Measurements from ENCODE around the gene MAVS.

The MAVS gene

GRCh38 chr20:3922223-3922982 lies 75.8 kb downstream of the MAVS start:
- Histone ChIP-seq H3K36me3 (ENCODE audit: control insufficient read depth in 1 of 2, insufficient read depth in 2 of 2, low read length in 2 of 2) (peaks cover 31 to 34% of the 10 kb centered on the region in 2 donors), H3K27me3 (ENCODE audit: low read depth, low read length) (no peaks in the 10 kb centered on the region), H3K4me3 (ENCODE audit: low read depth in 1 of 2, low read length in 2 of 2) (no peak overlapping the region)

GRCh38 chr20:3922983-3923339 lies 76.3 kb downstream of the MAVS start:
- Histone ChIP-seq H3K4me1 (ENCODE audit: control insufficient read depth in 1 of 2, insufficient read depth in 2 of 2, low read length in 2 of 2) (peaks cover 4 to 7% of the 10 kb centered on the region in 2 donors), H3K27ac (ENCODE audit: low read length) (no peak overlapping the region)

More at GRCh38 chr20:3922223-3922982, 75.8 kb downstream of the MAVS start:
- Histone ChIP-seq H3K9me3 (ENCODE audit: control insufficient read depth in 1 of 2, low read length in 2 of 2) (no peaks in the 10 kb centered on the region), H3K4me1 (ENCODE audit: control insufficient read depth in 1 of 2, insufficient read depth in 2 of 2, low read length in 2 of 2) (peaks cover 4 to 7% of the 10 kb centered on the region in 2 donors), H3K27ac (ENCODE audit: low read length) (no peak overlapping the region)

GRCh38 chr20:3923818-3924217 lies 77.2 kb downstream of the MAVS start:
- H3K27me3 ChIP-seq (ENCODE audit: low read depth, low read length) = no peaks in the 10 kb centered on the region
- peaks cover 22 to 34% of the 10 kb centered on the region in 2 donors for H3K36me3 ChIP-seq (ENCODE audit: control insufficient read depth in 1 of 2, insufficient read depth in 2 of 2, low read length in 2 of 2)
- no peak overlapping the region for H3K4me3 ChIP-seq (ENCODE audit: low read depth in 1 of 2, low read length in 2 of 2)
- H3K9me3 ChIP-seq (ENCODE audit: control insufficient read depth in 1 of 2, low read length in 2 of 2) = no peaks in the 10 kb centered on the region
- H3K27ac ChIP-seq (ENCODE audit: low read length) = no peak overlapping the region
- H3K4me1 ChIP-seq (ENCODE audit: control insufficient read depth in 1 of 2, insufficient read depth in 2 of 2, low read length in 2 of 2) = peaks cover 4 to 7% of the 10 kb centered on the region in 2 donors

More at GRCh38 chr20:3922983-3923339, 76.3 kb downstream of the MAVS start:
- Histone ChIP-seq H3K9me3 (ENCODE audit: control insufficient read depth in 1 of 2, low read length in 2 of 2) (no peaks in the 10 kb centered on the region), H3K4me3 (ENCODE audit: low read depth in 1 of 2, low read length in 2 of 2) (no peak overlapping the region), H3K27me3 (ENCODE audit: low read depth, low read length) (no peaks in the 10 kb centered on the region), H3K36me3 (ENCODE audit: control insufficient read depth in 1 of 2, insufficient read depth in 2 of 2, low read length in 2 of 2) (peaks cover 29 to 34% of the 10 kb centered on the region in 2 donors)

GRCh38 chr20:3924304-3925112 lies 77.9 kb downstream of the MAVS start:
- H3K36me3 ChIP-seq (ENCODE audit: control insufficient read depth in 1 of 2, insufficient read depth in 2 of 2, low read length in 2 of 2) = peaks cover 22 to 34% of the 10 kb centered on the region in 2 donors
- H3K4me3 ChIP-seq (ENCODE audit: low read depth in 1 of 2, low read length in 2 of 2) = no peak overlapping the region
- H3K27ac ChIP-seq (ENCODE audit: low read length) = no peak overlapping the region
- H3K9me3 ChIP-seq (ENCODE audit: control insufficient read depth in 1 of 2, low read length in 2 of 2) = no peaks in the 10 kb centered on the region
- H3K27me3 ChIP-seq (ENCODE audit: low read depth, low read length) = no peaks in the 10 kb centered on the region
- peaks cover 4 to 7% of the 10 kb centered on the region in 2 donors for H3K4me1 ChIP-seq (ENCODE audit: control insufficient read depth in 1 of 2, insufficient read depth in 2 of 2, low read length in 2 of 2)

- Histone ChIP-seq H3K4me1 (ENCODE audit: control insufficient read depth in 1 of 2, insufficient read depth in 2 of 2, low read length in 2 of 2) (peaks cover 4 to 7% of the 10 kb centered on the region in 2 donors), H3K4me3 (ENCODE audit: low read depth in 1 of 2, low read length in 2 of 2) (no peak overlapping the region), H3K36me3 (ENCODE audit: control insufficient read depth in 1 of 2, insufficient read depth in 2 of 2, low read length in 2 of 2) (peaks cover 22 to 29% of the 10 kb centered on the region in 2 donors), H3K9me3 (ENCODE audit: control insufficient read depth in 1 of 2, low read length in 2 of 2) (no peaks in the 10 kb centered on the region), H3K27ac (ENCODE audit: low read length) (no peak overlapping the region), H3K27me3 (ENCODE audit: low read depth, low read length) (no peaks in the 10 kb centered on the region)
These were observed 78.6 kb downstream of the MAVS start for GRCh38 chr20:3925113-3925695.
